Fibroblast of pulmonary artery (primary cell): ENCODE results near the gene CACNA1I.

Source experiments
- DNase-seq: peaks from one replicate; pipeline ENCODE4 v3.0.0-alpha.2; 2010; ENCODE audit warnings: low read depth
- H3K4me3 ChIP-seq: replicated peaks from 2 replicates; pipeline ENCODE4 v1.5.1; 2011; ENCODE audit warnings: low read depth, mild to moderate bottlenecking, control low read depth, low read length, moderate library complexity
- CTCF ChIP-seq: IDR thresholded peaks from 2 replicates; pipeline ENCODE4 v1.5.1; 2011; ENCODE audit warnings: mild to moderate bottlenecking, control low read depth, low read length, inconsistent platforms; ENCODE audit errors: missing control alignments

The CACNA1I gene

GRCh38 chr22:39530692-39531331 lies 39.7 kb upstream of the CACNA1I start:
- TF ChIP-seq CTCF, result peak; percentile 40
- DNase-seq, result peak; percentile 59
- peak overlapping the region; percentile 15 for H3K4me3 ChIP-seq

- TF ChIP-seq CTCF, result no peak
- DNase-seq, result peak; percentile 99
Observed at GRCh38 chr22:39532215-39533073, 38.1 kb upstream of the CACNA1I start, which contains the start of gene RPS19BP1. Gene RPS19BP1, minus strand, starts transcription at chr22:39532748. Its CDS starts 10 bp downstream, at chr22:39532738.

GRCh38 chr22:39534092-39534506 lies 36.5 kb upstream of the CACNA1I start:
- DNase-seq, result no peak
- H3K4me3 ChIP-seq, result no peak overlapping the region
- no peak for TF ChIP-seq CTCF

More at GRCh38 chr22:39532215-39533073, 38.1 kb upstream of the CACNA1I start, which contains the start of gene RPS19BP1:
- H3K4me3 ChIP-seq, result peak within 1 kb of the TSS; percentile 79

- H3K4me3 ChIP-seq, result no peak overlapping the region
- TF ChIP-seq CTCF, result peak; percentile 63
- peak; percentile 69 for DNase-seq
Observed at GRCh38 chr22:39534591-39535356, 35.8 kb upstream of the CACNA1I start.

- TF ChIP-seq CTCF, result no peak
- no peak for DNase-seq
Observed at GRCh38 chr22:39535357-39535725, 35.2 kb upstream of the CACNA1I start.

GRCh38 chr22:39535831-39536449 lies 34.6 kb upstream of the CACNA1I start:
- no peak overlapping the region for H3K4me3 ChIP-seq
- no peak for TF ChIP-seq CTCF
- DNase-seq, result no peak

More at GRCh38 chr22:39535357-39535725, 35.2 kb upstream of the CACNA1I start:
- H3K4me3 ChIP-seq, result no peak overlapping the region
